ENCODE measurements around the gene DDAH2.
"Not testable (repeated sequence)": the region's sequence is repeated elsewhere in the genome, so short reads cannot be mapped to it uniquely, and the experiment has no call there.

The DDAH2 gene

GRCh38 chr6:31715022-31715958, 13.8 kb downstream of the DDAH2 start, which contains the start of gene LY6G6D:
TSS of gene LY6G6D (plus strand) at chr6:31715348. CDS start at chr6:31715356, 8 bp downstream.
- no peak for DNase-seq

GRCh38 chr6:31713991-31714684, 15.0 kb downstream of the DDAH2 start:
- no peak for DNase-seq

GRCh38 chr6:31713465-31713864, 15.6 kb downstream of the DDAH2 start:
- no peak for DNase-seq

GRCh38 chr6:31712296-31712695, 16.8 kb downstream of the DDAH2 start:
- DNase-seq = no peak

GRCh38 chr6:31711233-31711632, 17.9 kb downstream of the DDAH2 start:
- DNase-seq = no peak

GRCh38 chr6:31710523-31711219, 18.4 kb downstream of the DDAH2 start:
- no peak for DNase-seq

- not testable (repeated sequence) for DNase-seq
These were observed 19.9 kb downstream of the DDAH2 start for GRCh38 chr6:31709157-31709556.

GRCh38 chr6:31708224-31708623, 20.9 kb downstream of the DDAH2 start:
- no peak for DNase-seq

- DNase-seq = no peak
These were observed 21.4 kb downstream of the DDAH2 start for GRCh38 chr6:31707701-31708100.

GRCh38 chr6:31706599-31706998, 22.5 kb downstream of the DDAH2 start, which contains the start of gene LY6G6F:
TSS of gene LY6G6F (plus strand) at chr6:31706866. CDS start at chr6:31706907, 41 bp downstream.
- no peak for DNase-seq

GRCh38 chr6:31705931-31706330, 23.2 kb downstream of the DDAH2 start:
- DNase-seq = no peak

GRCh38 chr6:31702819-31703716, 26.0 kb downstream of the DDAH2 start, which contains the start of gene ABHD16A:
TSS of gene ABHD16A (minus strand) at chr6:31703324. CDS start at chr6:31703281, 43 bp downstream.
- DNase-seq = peak; percentile 73 to 99 (median 96)

GRCh38 chr6:31702405-31702818, 26.7 kb downstream of the DDAH2 start:
- DNase-seq = peak in 1 of 56 donors; percentile 62

- no peak for DNase-seq
These were observed 27.3 kb downstream of the DDAH2 start for GRCh38 chr6:31701666-31702404.

- DNase-seq = no peak
These were observed 28.2 kb downstream of the DDAH2 start for GRCh38 chr6:31700740-31701401.

- no peak for DNase-seq
These were observed 31.5 kb downstream of the DDAH2 start for GRCh38 chr6:31697555-31697954.

GRCh38 chr6:31693535-31693934, 35.6 kb downstream of the DDAH2 start:
- DNase-seq = no peak

- DNase-seq = no peak
These were observed 36.2 kb downstream of the DDAH2 start for GRCh38 chr6:31692886-31693285.

GRCh38 chr6:31692353-31692752, 36.7 kb downstream of the DDAH2 start:
- peak in 1 of 56 donors; percentile 6 for DNase-seq

Data from nucleus accumbens (tissue), 56 donors.